ENCODE results near the gene MOV10L1.

DNA sequence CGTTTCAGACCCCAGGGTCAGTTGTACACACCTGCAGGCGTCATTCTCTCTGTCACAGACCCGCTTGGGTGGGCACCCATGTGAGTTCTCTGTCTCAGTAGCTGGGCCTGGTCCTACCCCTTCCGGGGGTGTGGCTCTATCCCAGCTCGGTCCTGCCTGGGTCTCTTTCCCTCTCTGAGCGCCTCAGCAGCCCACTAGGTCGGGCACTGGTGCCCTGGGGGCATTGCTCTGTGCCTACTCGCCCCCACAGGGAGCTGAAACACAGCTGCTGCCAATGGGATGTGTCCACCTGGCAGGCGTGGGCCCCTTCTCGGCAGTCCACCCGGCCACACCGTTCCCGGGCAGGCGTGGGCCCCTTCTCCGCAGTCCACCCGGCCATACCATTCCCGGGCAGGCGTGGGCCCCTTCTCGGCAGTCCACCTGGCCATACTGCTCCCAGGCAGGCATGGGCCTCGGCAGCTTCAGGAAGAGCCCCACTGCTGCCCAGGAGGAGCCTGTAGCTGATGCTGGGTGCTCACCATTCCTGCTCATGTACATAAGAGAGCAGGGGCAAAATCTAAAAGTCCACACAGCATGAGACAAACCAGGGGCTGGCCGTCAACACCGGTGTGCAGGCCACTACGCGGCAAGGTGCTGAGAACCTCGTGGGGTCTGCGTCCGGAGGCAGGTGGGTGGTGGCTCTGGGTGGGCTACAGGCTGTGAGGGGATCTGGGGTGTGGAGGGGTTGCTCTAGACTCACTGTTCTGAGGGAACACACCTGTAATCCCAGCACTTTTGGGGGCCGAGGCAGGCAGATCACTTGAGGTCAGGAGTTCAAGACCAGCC lies 16.9 kb upstream of the MOV10L1 start:
- TF ChIP-seq GABPA (tag; conservative IDR thresholded peaks at IDR 0.05; ENCODE audit: low read depth) (no peak), FOXJ3 (CRISPR knock-in tag; IDR thresholded peaks at IDR 0.05) (no peak), EGR1 (conservative IDR thresholded peaks at IDR 0.05) (no peak), JUN (IDR thresholded peaks at IDR 0.05; ENCODE audit: borderline replicate concordance, low read depth, low read length) (no peak), JUN (CRISPR knock-in tag; IDR thresholded peaks at IDR 0.05; ENCODE audit: borderline replicate concordance) (no peak), POLR2A (conservative IDR thresholded peaks at IDR 0.05) (no peak), HNRNPH1 (optimal IDR thresholded peaks at IDR 0.05; ENCODE audit: low read depth, low read length) (no peak), JUNB (CRISPR knock-in tag; conservative IDR thresholded peaks at IDR 0.05) (no peak), SNRNP70 (optimal IDR thresholded peaks at IDR 0.05; ENCODE audit: low read depth, low read length) (no peak), THRAP3 (IDR thresholded peaks at IDR 0.05; ENCODE audit: borderline replicate concordance) (no peak), GATA2 (CRISPR knock-in tag; IDR thresholded peaks at IDR 0.05) (no peak), PCBP1 (IDR thresholded peaks at IDR 0.05; ENCODE audit: low read depth, low read length, poor library complexity, severe bottlenecking) (no peak), MAFF (IDR thresholded peaks at IDR 0.05; ENCODE audit: low read length) (no peak)
- TF ChIP-seq, protein P1, sequence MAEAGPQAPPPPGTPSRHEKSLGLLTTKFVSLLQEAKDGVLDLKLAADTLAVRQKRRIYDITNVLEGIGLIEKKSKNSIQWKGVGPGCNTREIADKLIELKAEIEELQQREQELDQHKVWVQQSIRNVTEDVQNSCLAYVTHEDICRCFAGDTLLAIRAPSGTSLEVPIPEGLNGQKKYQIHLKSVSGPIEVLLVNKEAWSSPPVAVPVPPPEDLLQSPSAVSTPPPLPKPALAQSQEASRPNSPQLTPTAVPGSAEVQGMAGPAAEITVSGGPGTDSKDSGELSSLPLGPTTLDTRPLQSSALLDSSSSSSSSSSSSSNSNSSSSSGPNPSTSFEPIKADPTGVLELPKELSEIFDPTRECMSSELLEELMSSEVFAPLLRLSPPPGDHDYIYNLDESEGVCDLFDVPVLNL (CRISPR knock-in tag; IDR thresholded peaks at IDR 0.05; ENCODE audit: low read depth): no peak

All from K562 (cell line).